H9 (cell line): ENCODE data around the gene XPNPEP2. TPM values are rescaled to one million over a fixed set of nuclear protein-coding genes. Genes with fewer than 3 reads are reported as not detected.

ENCODE experiments used
- DNase-seq: peaks from one replicate; pipeline ENCODE4 v3.0.0-alpha.2; 2017
- H2AFZ ChIP-seq: one replicate; pipeline ENCODE4 v1.6.1; 2013; ENCODE audit warnings: mild to moderate bottlenecking, low read length, control low read depth, moderate library complexity
- H2AK5ac ChIP-seq: 2 replicates; pipeline ENCODE4 v1.6.1; 2013; ENCODE audit warnings: low read length, control low read depth, mixed read lengths; ENCODE audit not compliant: insufficient read length
- H2BK120ac ChIP-seq: one replicate; pipeline ENCODE4 v1.6.1; 2013; ENCODE audit warnings: low read depth, mild to moderate bottlenecking, low read length, control low read depth, inconsistent platforms; ENCODE audit not compliant: poor library complexity, severe bottlenecking
- H2BK12ac ChIP-seq: 2 replicates; pipeline ENCODE4 v1.6.1; 2013; ENCODE audit warnings: low read length, control low read depth, mixed read lengths, low read depth; ENCODE audit not compliant: insufficient read length
- H2BK15ac ChIP-seq: 2 replicates; pipeline ENCODE4 v1.6.1; 2013; ENCODE audit warnings: low read depth, low read length, control low read depth
- H2BK20ac ChIP-seq: one replicate; pipeline ENCODE4 v1.6.1; 2013; ENCODE audit warnings: low read depth, mild to moderate bottlenecking, low read length, control low read depth, inconsistent platforms; ENCODE audit not compliant: poor library complexity, severe bottlenecking
- H2BK5ac ChIP-seq: 2 replicates; pipeline ENCODE4 v1.6.1; 2013; ENCODE audit warnings: low read length, control low read depth, mixed read lengths; ENCODE audit not compliant: insufficient read length
- H3K14ac ChIP-seq: 2 replicates; pipeline ENCODE4 v1.6.1; 2013; ENCODE audit warnings: low read length, control low read depth; ENCODE audit not compliant: insufficient read depth
- H3K18ac ChIP-seq: 2 replicates; pipeline ENCODE4 v1.6.1; 2013; ENCODE audit warnings: low read depth, mild to moderate bottlenecking, mixed read lengths, low read length, control low read depth; ENCODE audit not compliant: insufficient read length
- H3K23ac ChIP-seq: 2 replicates; pipeline ENCODE4 v1.6.1; 2013; ENCODE audit warnings: low read length, control low read depth, mixed read lengths, low read depth; ENCODE audit not compliant: insufficient read length
- H3K23me2 ChIP-seq: 2 replicates; pipeline ENCODE4 v1.6.1; 2013; ENCODE audit warnings: low read depth, mild to moderate bottlenecking, mixed read lengths, low read length, control low read depth; ENCODE audit not compliant: insufficient read length, poor library complexity, severe bottlenecking
- H3K27ac ChIP-seq: 2 replicates; pipeline ENCODE4 v1.5.1; 2013; ENCODE audit warnings: low read length, control low read depth, mixed read lengths, low read depth; ENCODE audit not compliant: insufficient read length
- H3K27me3 ChIP-seq: 2 replicates; pipeline ENCODE4 v1.6.1; 2013; ENCODE audit warnings: low read length, control low read depth, inconsistent platforms; ENCODE audit not compliant: insufficient read depth
- H3K4ac ChIP-seq: 2 replicates; pipeline ENCODE4 v1.6.1; 2013; ENCODE audit warnings: low read depth, mild to moderate bottlenecking, control low read depth, inconsistent platforms, low read length, moderate library complexity
- H3K4me1 ChIP-seq: 2 replicates; pipeline ENCODE4 v1.6.1; 2013; ENCODE audit warnings: low read length, control low read depth, inconsistent platforms; ENCODE audit not compliant: insufficient read depth
- H3K4me2 ChIP-seq: 2 replicates; pipeline ENCODE4 v1.6.1; 2013; ENCODE audit warnings: low read length, control low read depth, mixed read lengths; ENCODE audit not compliant: insufficient read length, insufficient read depth
- H3K56ac ChIP-seq: 2 replicates; pipeline ENCODE4 v1.6.1; 2013; ENCODE audit warnings: low read depth, mild to moderate bottlenecking, mixed read lengths, low read length, control low read depth; ENCODE audit not compliant: insufficient read length
- H3K79me1 ChIP-seq: 2 replicates; pipeline ENCODE4 v1.6.1; 2013; ENCODE audit warnings: low read depth, mild to moderate bottlenecking, moderate library complexity, low read length, control low read depth, inconsistent platforms; ENCODE audit not compliant: insufficient read depth, poor library complexity, severe bottlenecking
- H3K79me2 ChIP-seq: 2 replicates; pipeline ENCODE4 v1.6.1; 2013; ENCODE audit warnings: low read length, control low read depth, inconsistent platforms; ENCODE audit not compliant: insufficient read depth
- H3K9ac ChIP-seq: 2 replicates; pipeline ENCODE4 v1.6.1; 2013; ENCODE audit warnings: low read length, control low read depth, mixed read lengths; ENCODE audit not compliant: insufficient read length; ENCODE audit errors: extremely low read depth
- H3K9me3 ChIP-seq: one replicate; pipeline ENCODE4 v1.6.1; 2013; ENCODE audit warnings: low read depth, low read length, inconsistent platforms; ENCODE audit not compliant: control insufficient read depth
- H3T11ph ChIP-seq: one replicate; pipeline ENCODE4 v1.6.1; 2013; ENCODE audit warnings: mild to moderate bottlenecking, low read length, control low read depth, inconsistent platforms
- H4K20me1 ChIP-seq: one replicate; pipeline ENCODE4 v1.6.1; 2013; ENCODE audit not compliant: control insufficient read depth, insufficient read length, insufficient read depth
- H4K5ac ChIP-seq: 2 replicates; pipeline ENCODE4 v1.6.1; 2013; ENCODE audit warnings: low read depth, mild to moderate bottlenecking, mixed read lengths, low read length, control low read depth; ENCODE audit not compliant: insufficient read length
- H4K8ac ChIP-seq: replicated peaks from 2 replicates; pipeline ENCODE4 v1.6.1; 2013; ENCODE audit warnings: low read length, control low read depth, mixed read lengths, low read depth; ENCODE audit not compliant: insufficient read length
- H4K91ac ChIP-seq: 2 replicates; pipeline ENCODE4 v1.6.1; 2013; ENCODE audit warnings: low read depth, mild to moderate bottlenecking, moderate library complexity, mixed read lengths, low read length, control low read depth; ENCODE audit not compliant: insufficient read length
- H3K27ac Mint-ChIP-seq, 3 experiments: 2 replicates in 2 of 3; 3 replicates in 1 of 3; pipeline ENCODE4 v1.8.0; 2020 to 2021; ENCODE audit warnings: mixed read lengths in 3 of 3, mild to moderate bottlenecking in 1 of 3, moderate library complexity in 1 of 3
- H3K27me3 Mint-ChIP-seq: 2 replicates; pipeline ENCODE4 v1.8.0; 2021; ENCODE audit warnings: low read depth, mild to moderate bottlenecking, moderate library complexity, mixed read lengths
- H3K36me3 Mint-ChIP-seq, 3 experiments: 2 replicates in 2 of 3; 3 replicates in 1 of 3; pipeline ENCODE4 v1.8.0; 2020 to 2021; ENCODE audit warnings: low read depth in 3 of 3, mixed read lengths in 3 of 3; ENCODE audit not compliant: insufficient read depth in 1 of 3
- H3K4me1 Mint-ChIP-seq, 2 experiments: 2 replicates each; pipeline ENCODE4 v1.8.0; 2020; ENCODE audit warnings: mixed read lengths in 2 of 2
- H3K4me3 Mint-ChIP-seq, 2 experiments: 2 replicates in 1 of 2; 3 replicates in 1 of 2; pipeline ENCODE4 v1.8.0; 2020 to 2021; ENCODE audit warnings: mild to moderate bottlenecking in 2 of 2, mixed read lengths in 2 of 2, moderate library complexity in 1 of 2
- H3K9me3 Mint-ChIP-seq, 2 experiments: 2 replicates in 1 of 2; 3 replicates in 1 of 2; pipeline ENCODE4 v1.8.0; 2020; ENCODE audit warnings: mild to moderate bottlenecking in 2 of 2, mixed read lengths in 2 of 2, moderate library complexity in 1 of 2
- CTCF ChIP-seq: fragments of 200-600 bp; sonication (generic); conservative IDR thresholded peaks from 3 replicates; pipeline ENCODE4 v1.8.0; 2021; ENCODE audit warnings: antibody characterized with exemption, mild to moderate bottlenecking
- whole genome bisulfite sequencing: extraction: QIAGEN DNeasy Blood & Tissue Kit; methylation state at CpG from one replicate; pipeline ENCODE4 v1.1.7; 2013; ENCODE audit warnings: missing lambda C conversion rate, low lambda C conversion rate, mixed read lengths; ENCODE audit not compliant: insufficient read length; ENCODE audit errors: extremely low coverage; 5-methylcytosine and 5-hydroxymethylcytosine counted together
- total RNA-seq: library from RNA; stranded (reverse); gene quantifications from 2 replicates; pipeline ENCODE4 v1.2.1, GENCODE V29; 2021

XPNPEP2 gene
- total RNA-seq, 1 experiment from 2014 or later, result 0.11 TPM

DNA sequence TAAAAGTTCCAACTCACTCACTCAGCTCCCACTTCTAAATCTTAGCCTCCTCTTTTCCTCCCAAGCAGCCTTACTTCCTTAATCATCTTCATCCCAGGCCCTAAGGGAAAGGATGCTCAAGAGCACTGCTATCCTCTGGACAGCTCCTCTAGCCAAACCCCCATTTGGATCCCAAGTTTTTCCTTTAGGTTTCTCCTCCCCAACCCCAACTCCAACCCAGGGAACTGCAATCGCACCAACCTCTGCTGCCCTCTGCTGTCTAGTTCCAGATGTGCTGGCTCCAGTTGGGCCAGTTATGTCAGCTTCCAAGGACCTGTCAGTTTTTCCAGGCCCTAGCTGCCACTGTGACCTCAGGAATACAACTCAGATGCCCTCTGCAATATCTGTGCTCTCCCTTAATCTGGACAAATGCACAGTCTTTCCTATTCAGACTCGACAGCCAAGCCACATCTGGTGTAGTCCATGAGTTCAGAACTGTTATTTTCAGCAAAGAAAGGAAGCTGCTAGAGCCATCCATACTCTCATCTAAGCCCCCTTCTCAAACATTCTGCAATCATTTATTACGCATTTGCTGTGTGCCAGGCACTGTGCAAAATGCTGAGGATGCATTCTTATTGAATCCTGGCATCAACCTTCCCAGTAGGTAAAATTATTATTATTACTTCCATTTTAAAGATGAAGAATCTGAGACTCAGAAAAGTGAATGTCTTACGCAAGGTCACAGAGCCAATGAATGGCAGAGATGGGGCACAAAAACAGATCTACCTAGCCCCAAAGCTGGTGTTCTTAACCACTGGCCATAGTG is 12.3 kb upstream of the XPNPEP2 start:
- Histone ChIP-seq H3K27ac (no peak overlapping the region), H3K4me2 (no peak overlapping the region), H3K56ac (no peak overlapping the region), H3K23me2 (no peaks in the 10 kb centered on the region), H4K8ac (no peak overlapping the region), H3K79me2 (no peaks in the 10 kb centered on the region), H2AK5ac (no peak overlapping the region), H2BK20ac (no peak overlapping the region), H3K79me1 (no peaks in the 10 kb centered on the region), H4K5ac (no peak overlapping the region), H2BK15ac (no peak overlapping the region), H3K9me3 (peaks cover 8% of the 10 kb centered on the region), H2BK120ac (no peak overlapping the region), H2BK5ac (no peak overlapping the region), H3K18ac (no peak overlapping the region), H3K14ac (no peak overlapping the region), H3K4me1 (peaks cover 5% of the 10 kb centered on the region; the same call in 1 of the 2 replicates), H3K9ac (no peak overlapping the region), H4K91ac (no peak overlapping the region), H3K23ac (no peak overlapping the region), H2AFZ (no peak overlapping the region), H3T11ph (no peak overlapping the region), H2BK12ac (no peak overlapping the region), H3K4ac (no peak overlapping the region), H3K27me3 (no peaks in the 10 kb centered on the region), H4K20me1 (no peaks in the 10 kb centered on the region)
- no CpG with 5 or more reads among the region's 4 CpGs for WGBS
- peaks cover 0 to 3% (median 0%) of the 10 kb centered on the region in 3 experiments; a peak in 1 of 7 replicates for H3K36me3 Mint-ChIP-seq
- H3K27me3 Mint-ChIP-seq, result peaks cover 7% of the 10 kb centered on the region
- no peak overlapping the region for H3K27ac Mint-ChIP-seq
- peaks cover 19 to 25% of the 10 kb centered on the region in 2 experiments for H3K4me1 Mint-ChIP-seq
- peak overlapping the region in 1 of 2 experiments; percentile 5; a peak in 1 of 5 replicates for H3K4me3 Mint-ChIP-seq
- H3K9me3 Mint-ChIP-seq, result peaks cover 0 to 41% of the 10 kb centered on the region in 2 experiments; a peak in 2 of 5 replicates
- peak; percentile 70 for DNase-seq
- TF ChIP-seq CTCF, result peak; percentile 76
